ES-I3 (cell line): Measurements from ENCODE around the gene TSPAN11.
A peak's percentile ranks its signal among the peaks of the same experiment; 100 is the strongest.

Experiments
- H3K36me3 ChIP-seq: 2 replicates; pipeline ENCODE4 v1.6.1; 2013; ENCODE audit warnings: mild to moderate bottlenecking, low read length, control low read depth, moderate library complexity; ENCODE audit not compliant: insufficient read depth
- H3K4me1 ChIP-seq: 2 replicates; pipeline ENCODE4 v1.6.1; 2013; ENCODE audit warnings: mild to moderate bottlenecking, control low read depth, low read length; ENCODE audit not compliant: insufficient read depth
- H3K9ac ChIP-seq: 2 replicates; pipeline ENCODE4 v1.6.1; 2013; ENCODE audit warnings: low read depth, mild to moderate bottlenecking, low read length, moderate library complexity
- H3K9me3 ChIP-seq: 2 replicates; pipeline ENCODE4 v1.6.1; 2013; ENCODE audit warnings: mild to moderate bottlenecking, low read length, moderate library complexity; ENCODE audit not compliant: control insufficient read depth, insufficient read depth

TSPAN11 gene

DNA sequence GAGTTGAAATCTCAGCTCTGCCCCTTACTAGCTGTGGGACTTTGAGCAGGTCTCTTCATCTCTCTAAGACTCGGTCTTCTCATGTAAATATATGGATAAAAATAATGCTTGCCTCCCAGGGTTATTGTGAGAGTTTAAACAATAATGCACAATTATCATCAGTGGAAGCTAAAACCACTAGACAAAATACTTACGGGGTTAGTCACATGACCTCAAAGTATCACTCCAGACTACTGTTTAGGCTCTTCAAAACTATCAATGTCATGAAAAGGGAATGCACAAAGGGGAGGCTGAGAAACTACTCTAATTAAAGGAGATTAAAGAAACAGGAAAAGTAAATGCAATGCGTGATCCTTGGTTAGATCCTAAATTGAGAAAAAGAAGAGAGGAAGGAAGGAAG, 24.5 kb upstream of the TSPAN11 start:
- Histone ChIP-seq H3K4me1 (no peaks in the 10 kb centered on the region), H3K9ac (no peak overlapping the region), H3K36me3 (no peaks in the 10 kb centered on the region), H3K9me3 (no peaks in the 10 kb centered on the region)

DNA sequence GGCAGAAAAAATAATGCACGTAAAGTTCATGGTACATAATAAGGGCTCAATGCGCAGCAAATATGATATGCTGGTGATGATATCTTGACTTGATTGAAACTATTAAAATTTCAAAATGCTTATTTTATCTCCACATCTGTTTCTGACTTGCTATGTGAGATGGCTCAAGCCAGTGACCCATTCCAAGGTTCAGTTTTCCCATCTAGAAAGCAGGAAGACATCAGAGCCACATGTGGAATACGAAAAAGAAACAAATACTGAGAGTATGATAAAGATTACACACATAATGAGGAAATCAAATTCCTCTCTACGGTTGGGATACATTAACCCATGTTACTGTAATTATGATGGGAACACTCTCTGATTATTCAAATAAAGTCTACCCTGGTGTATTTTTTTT, 24.0 kb upstream of the TSPAN11 start:
- Histone ChIP-seq H3K9me3 (no peaks in the 10 kb centered on the region), H3K9ac (no peak overlapping the region), H3K4me1 (no peaks in the 10 kb centered on the region), H3K36me3 (no peaks in the 10 kb centered on the region)

DNA sequence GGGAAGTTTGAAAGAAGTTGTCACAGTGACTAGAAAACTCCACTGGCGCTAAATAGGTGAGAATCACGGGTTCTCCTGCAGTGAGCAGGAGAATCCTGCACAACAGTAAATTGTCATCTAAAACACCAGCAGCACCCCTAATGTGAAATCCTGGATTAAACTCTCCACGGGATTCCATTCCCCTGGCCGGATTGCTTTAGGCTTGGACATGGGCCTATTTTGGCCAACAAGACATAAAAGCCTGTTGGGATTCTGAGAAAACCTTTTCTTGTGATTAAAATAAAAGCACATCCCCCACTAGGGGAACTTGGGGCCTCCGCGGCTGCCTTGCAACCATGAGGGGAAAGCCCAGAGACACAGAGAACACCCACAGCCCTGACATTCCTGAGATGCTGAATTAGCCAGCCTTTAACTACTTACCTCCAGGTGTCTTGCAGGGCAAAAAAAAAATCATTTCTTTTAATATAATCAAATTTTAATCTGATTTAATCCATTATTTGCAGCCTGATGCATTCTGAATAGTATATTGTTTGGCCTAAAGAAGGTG, 21.0 kb upstream of the TSPAN11 start:
- Histone ChIP-seq H3K9me3 (no peaks in the 10 kb centered on the region), H3K36me3 (no peaks in the 10 kb centered on the region), H3K4me1 (peaks cover 16% of the 10 kb centered on the region), H3K9ac (no peak overlapping the region)

DNA sequence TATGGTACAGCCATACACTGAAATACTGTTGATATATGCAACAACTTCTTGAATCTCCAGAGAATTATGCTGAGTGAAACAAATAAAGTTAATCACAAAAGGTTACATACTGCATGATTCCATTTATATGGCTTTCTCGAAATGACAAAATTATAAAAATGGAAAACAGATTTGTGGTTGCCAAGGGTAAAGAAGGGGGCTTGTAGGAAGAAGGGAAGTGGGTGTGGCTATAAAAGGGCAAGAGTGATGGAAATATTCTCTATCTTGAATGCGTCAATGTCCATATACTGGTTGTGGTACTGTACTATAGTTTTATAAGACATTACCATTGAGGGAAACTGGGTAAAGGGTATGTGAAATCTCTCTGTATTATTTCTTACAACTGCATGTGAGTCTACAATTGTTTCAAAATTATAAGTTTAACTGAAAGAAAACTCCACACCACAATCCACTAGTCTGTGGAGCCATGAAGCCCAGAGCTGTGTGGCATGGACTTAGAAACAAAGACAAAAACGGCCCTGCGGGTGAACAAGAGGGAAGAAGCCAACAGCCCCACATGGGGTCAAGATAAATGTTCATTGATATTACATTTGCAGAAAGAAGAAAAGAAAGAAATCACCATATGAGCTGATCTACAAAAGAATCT, 18.3 kb upstream of the TSPAN11 start:
- Histone ChIP-seq H3K36me3 (no peaks in the 10 kb centered on the region), H3K9me3 (no peaks in the 10 kb centered on the region), H3K9ac (no peak overlapping the region), H3K4me1 (peaks cover 16% of the 10 kb centered on the region)

DNA sequence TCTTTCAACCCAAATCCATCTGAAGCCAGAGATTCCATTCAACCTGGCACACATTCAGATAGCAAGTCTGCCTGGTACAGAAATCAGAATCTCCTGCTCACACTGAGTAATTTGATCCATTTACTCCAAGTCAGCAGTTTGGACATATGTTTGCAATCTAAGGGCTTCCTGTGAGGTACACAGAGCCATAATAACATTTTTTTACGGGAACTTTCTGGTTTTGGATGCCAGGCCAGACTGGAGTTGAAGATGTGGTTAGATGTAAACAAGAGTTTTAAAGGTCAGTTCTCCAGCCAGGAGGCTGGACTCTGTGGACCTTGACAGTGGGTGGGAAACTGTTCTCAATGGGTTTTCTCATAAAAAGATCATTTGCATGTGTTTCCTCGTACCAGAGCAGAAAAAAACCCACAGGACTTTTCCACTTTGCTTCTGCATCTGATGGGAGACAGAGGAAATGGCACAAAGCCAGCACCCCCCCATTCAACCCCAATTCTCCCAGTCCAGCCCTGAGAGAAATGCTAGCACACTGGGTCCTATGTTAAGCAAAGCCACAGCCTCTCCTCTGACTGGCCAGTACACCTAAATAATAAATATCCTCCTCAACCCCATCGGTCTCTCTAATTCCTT, 17.7 kb upstream of the TSPAN11 start:
- Histone ChIP-seq H3K36me3 (no peaks in the 10 kb centered on the region), H3K4me1 (peaks cover 16% of the 10 kb centered on the region)

DNA sequence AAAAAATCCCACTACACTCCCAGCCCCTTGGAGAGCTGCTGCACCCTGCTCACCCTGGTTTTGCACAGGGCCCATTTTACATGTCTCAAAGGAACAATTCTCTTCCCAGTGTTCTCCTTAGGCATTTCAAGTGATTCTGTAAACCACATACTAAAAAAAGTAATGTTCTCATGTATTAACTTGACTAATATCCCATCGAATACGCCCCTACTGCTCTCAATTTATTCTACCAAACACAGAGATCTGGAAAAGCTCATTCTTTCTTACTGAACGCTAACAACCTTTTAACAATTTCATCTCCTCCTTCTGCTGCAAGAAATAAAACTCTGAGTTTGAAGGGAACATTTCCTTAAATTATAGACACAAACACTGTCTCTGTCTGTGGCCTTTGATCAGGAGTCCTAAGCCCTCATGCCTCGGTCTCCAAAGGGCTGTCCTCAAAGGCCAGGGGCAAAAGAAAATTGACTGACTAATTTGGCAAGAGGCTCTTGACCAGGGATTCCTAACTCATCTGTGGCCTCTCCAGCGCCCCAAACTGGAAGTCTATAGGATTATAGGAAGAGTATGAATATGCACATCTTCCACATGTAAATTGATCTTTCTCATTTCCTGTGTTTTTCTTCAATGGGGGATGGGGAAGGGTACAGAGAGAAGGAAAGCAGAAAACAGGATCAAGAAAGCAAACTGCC, 17.1 kb upstream of the TSPAN11 start:
- H3K9me3 ChIP-seq, result no peaks in the 10 kb centered on the region
- H3K36me3 ChIP-seq, result no peaks in the 10 kb centered on the region
- no peak overlapping the region for H3K9ac ChIP-seq
- peaks cover 16% of the 10 kb centered on the region for H3K4me1 ChIP-seq

More for the DNA sequence above, 17.7 kb upstream of the TSPAN11 start:
- no peaks in the 10 kb centered on the region for H3K9me3 ChIP-seq
- H3K9ac ChIP-seq, result no peak overlapping the region

DNA sequence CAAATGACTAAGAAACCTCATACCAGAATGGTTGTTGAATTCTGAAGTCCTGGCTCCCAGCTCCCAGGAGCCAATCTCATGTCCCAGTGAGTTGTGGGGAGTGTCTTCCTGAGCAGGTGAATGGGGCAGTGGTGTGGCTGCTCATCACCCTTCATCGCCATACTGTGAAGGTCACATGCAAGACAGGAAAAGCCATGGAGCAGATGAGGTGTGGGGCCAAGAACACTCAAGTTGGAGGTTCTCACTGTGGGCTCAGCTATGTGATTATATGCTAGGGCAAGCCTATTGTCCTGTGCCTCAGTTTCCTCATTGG, 16.6 kb upstream of the TSPAN11 start:
- Histone ChIP-seq H3K9me3 (no peaks in the 10 kb centered on the region), H3K4me1 (peaks cover 19% of the 10 kb centered on the region), H3K9ac (no peak overlapping the region), H3K36me3 (no peaks in the 10 kb centered on the region)

DNA sequence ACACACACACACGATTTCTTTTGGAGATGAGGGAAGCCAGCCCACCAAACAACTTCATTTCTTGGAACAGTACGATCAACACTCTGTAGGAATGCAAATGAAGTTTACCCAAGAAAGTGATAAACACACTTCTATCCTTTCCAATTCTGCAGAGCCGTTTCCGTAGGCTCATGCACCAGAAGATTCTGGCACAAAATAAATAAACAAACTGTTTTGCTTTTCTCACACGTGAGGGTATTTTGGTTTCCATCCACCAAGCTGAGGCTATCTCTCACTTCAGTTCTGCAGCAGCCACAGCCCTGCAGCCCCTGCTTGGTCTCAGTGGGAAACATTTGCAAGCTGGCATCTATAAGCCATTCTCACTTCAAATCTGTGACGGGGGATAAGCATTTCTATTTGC, 15.3 kb upstream of the TSPAN11 start:
- Histone ChIP-seq H3K4me1 (peaks cover 19% of the 10 kb centered on the region), H3K9ac (no peak overlapping the region), H3K9me3 (no peaks in the 10 kb centered on the region), H3K36me3 (no peaks in the 10 kb centered on the region)

DNA sequence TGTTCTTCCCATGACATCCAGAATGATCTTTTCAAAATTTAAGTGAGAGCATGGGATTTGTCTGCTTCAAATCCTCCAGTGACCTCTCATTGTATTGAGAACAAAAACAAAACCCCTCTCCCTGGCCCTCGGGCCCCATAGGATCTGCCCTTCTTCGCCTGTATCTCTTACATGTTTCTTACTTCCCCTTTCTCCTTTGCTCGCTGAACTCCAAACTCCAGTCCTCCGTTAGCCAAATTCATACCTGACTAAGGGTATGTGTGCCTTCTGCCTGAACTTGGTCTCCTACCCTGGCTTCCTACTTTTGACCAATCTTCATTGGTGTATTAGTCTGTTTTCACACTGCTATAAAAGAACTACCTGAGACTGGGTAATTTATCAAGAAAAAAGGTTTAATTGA, 13.2 kb upstream of the TSPAN11 start:
- no peak overlapping the region for H3K9ac ChIP-seq
- H3K9me3 ChIP-seq, result no peaks in the 10 kb centered on the region
- peaks cover 19% of the 10 kb centered on the region for H3K4me1 ChIP-seq

DNA sequence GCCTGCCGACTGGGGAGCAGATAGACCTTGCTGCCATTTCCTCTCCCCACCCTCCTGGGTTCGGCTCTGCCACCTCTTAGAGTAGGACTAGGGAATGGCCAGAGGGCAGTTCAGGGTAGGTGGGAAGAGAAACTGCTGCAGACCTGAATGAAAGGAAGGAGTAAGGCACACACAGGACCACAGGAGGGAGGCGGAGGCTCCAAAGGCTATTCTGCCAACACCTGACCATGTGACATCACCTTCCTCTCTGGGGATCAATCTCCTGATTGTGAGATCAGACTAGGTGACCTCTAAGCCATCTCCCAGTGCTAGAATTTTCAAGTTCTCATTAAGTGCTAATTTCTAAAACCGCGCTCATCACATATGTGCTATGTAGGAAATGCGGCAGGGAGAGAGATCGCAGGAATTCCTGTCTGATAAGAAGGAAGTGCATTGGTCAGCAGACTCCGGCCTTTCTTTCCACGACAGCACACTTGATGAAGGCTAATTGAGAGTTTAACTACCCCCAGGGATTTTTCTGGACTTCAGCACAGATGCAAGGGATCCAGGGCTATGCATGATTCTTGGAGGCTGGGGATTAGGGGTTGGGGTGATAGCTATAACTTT, 11.5 kb upstream of the TSPAN11 start:
- H3K4me1 ChIP-seq, result 0 out of 2 replicates have a peak, but pooled peaks cover 4% of the 10 kb centered on the region
- H3K36me3 ChIP-seq, result no peaks in the 10 kb centered on the region
- no peak overlapping the region for H3K9ac ChIP-seq
- H3K9me3 ChIP-seq, result no peaks in the 10 kb centered on the region

More for the DNA sequence above, 13.2 kb upstream of the TSPAN11 start:
- H3K36me3 ChIP-seq, result no peaks in the 10 kb centered on the region

DNA sequence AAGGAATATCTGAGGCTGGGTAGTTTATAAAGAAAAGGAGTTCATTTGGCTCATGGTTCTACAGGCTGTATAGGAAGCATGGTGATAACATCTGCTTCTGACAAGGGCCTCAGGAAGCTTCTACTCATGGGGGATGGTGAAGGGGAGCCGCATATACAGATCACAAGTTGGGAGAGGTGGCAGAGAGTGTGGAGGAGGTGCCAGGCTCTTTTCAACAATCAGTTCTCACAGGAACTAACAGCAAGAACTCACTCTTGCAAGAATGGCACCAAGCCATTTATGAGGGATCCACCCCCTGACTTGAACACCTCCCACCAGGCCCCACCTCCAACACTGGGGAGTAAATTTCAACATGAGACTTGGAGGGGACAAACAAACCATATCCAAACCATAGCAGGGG, 3.5 kb upstream of the TSPAN11 start:
- Histone ChIP-seq H3K9me3 (no peaks in the 10 kb centered on the region), H3K9ac (no peak overlapping the region), H3K36me3 (no peaks in the 10 kb centered on the region), H3K4me1 (peaks cover 6% of the 10 kb centered on the region)

DNA sequence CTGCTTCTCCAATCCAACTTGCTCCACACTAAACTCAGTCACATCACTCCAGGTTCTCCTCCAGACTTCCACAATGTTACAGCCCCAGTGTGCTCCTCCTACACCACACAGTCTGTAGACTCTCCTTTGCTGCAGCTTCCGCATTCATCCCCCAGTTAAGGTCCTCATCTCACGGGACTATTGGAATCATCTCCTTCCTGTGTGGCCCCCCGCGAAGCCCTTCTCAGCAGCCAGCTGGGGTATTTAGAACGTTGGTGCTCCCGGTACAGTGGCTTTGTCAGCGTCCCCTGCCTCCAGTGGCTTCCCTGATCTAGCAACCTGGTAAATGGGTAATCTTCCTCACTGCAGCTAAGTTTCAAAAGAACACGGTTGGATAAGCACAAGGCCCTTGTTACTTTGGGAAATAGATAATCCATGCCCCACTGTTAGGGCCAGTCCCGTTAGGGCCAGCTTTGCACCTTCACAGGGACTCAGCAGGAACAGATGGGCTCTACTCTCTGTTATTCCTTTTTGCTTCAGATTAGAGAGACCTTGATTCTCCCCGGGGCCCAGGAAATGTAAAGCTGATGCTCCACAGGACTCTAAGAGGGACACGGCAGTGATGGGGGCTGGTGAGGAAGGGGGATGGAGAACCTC, 823 bp upstream of the TSPAN11 start:
- Histone ChIP-seq H3K4me1 (peaks cover 6% of the 10 kb centered on the region), H3K9ac (peak overlapping the region; percentile 51)

DNA sequence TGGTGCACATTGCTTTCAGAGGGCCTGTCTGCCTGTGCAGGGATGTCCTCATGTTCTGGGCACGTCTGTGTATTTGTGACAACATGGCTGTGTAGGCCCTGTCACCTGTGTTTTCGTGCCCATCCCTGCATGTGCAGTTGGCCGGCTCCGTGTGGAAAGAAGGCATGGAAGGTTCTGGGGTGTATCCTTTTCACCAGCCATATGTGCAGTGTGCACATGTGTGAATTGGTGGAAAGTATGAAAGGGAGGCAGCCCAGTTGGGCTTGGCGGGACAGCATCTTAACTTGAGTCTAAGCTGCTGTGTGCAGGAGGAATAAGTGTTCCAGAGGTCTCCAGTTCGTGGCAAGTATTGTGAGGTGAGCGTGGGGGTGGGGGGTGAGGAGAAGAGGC, 669 bp downstream of the TSPAN11 start:
- H3K36me3 ChIP-seq, result no peaks in the 10 kb centered on the region
- no peaks in the 10 kb centered on the region for H3K9me3 ChIP-seq
- H3K4me1 ChIP-seq, result peaks cover 6% of the 10 kb centered on the region
- H3K9ac ChIP-seq, result peak overlapping the region; percentile 51

More for the DNA sequence above, 823 bp upstream of the TSPAN11 start:
- Histone ChIP-seq H3K9me3 (no peaks in the 10 kb centered on the region), H3K36me3 (no peaks in the 10 kb centered on the region)
